ENCODE results near the gene NPDC1. TPM values are rescaled to one million over a fixed set of nuclear protein-coding genes. Genes with fewer than 3 reads are reported as not detected.

Gene NPDC1
- total and polyA plus RNA-seq, 2 experiments from 2014 or later: 43.1 to 121 TPM

DNA sequence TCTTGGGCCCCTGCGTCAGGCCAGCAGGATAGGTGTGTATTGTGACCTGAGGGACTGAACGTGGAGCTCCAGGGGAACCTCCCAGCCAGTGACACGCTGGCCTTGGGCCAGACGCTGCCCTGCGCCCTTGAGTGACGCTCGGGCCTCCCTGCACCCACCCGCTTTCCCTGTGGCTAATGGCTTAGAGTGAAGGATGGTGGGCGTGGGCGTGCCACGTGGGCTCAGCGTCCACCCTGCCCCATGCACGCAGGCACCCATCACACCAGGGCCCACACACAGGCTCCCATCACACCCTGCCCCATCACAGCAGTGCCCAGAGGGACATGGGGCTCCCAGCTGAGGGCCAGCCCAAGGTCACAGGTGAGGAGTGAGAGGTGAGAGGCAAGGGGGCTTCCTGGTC is 8.9 kb downstream of the NPDC1 start:
- in situ Hi-C loops (cut with MboI): loop anchor here (10.0 kb wide), 1 partner anchor 262 kb away; no protein-coding TSS in a partner anchor
- Histone ChIP-seq H3K9me3 (ENCODE audit: low read depth) (no peaks in the 10 kb centered on the region), H3K27me3 (replicated peaks; ENCODE audit: insufficient read depth) (no peaks in the 10 kb centered on the region), H3K4me1 (ENCODE audit: insufficient read depth) (no peaks in the 10 kb centered on the region), H3K9ac (no peak overlapping the region), H3K4me3 (no peak overlapping the region), H4K20me1 (ENCODE audit: insufficient read depth) (no peaks in the 10 kb centered on the region), H3K27ac (no peak overlapping the region), H3K4me2 (ENCODE audit: unreplicated experiment) (no peak overlapping the region), H3K9me2 (ENCODE audit: insufficient read depth) (no peaks in the 10 kb centered on the region), H3K36me3 (ENCODE audit: low read depth) (no peaks in the 10 kb centered on the region), H3K79me2 (ENCODE audit: insufficient read depth) (no peaks in the 10 kb centered on the region), H3F3A (ENCODE audit: insufficient read depth) (no peaks in the 10 kb centered on the region), H2AFZ (no peak overlapping the region)
- no peak for DNase-seq
- TF ChIP-seq EZH2 (IDR thresholded peaks at IDR 0.05; ENCODE audit: insufficient read depth, poor library complexity, severe bottlenecking) (no peak), EZH2phosphoT487 (IDR thresholded peaks at IDR 0.05; ENCODE audit: insufficient read depth, low read depth) (no peak)
- 69 to 74% methylated on average over 9 to 13 of the region's 13 CpGs for WGBS, 2 experiments (ENCODE audit: low coverage in 1 of 2, low lambda C conversion rate in 2 of 2, missing lambda C conversion rate in 2 of 2)

GRCh38 chr9:137035937-137036336 is 10.0 kb downstream of the NPDC1 start:
- H3F3A ChIP-seq (ENCODE audit: insufficient read depth): no peaks in the 10 kb centered on the region
- WGBS, 2 experiments (ENCODE audit: low coverage in 1 of 2, low lambda C conversion rate in 2 of 2, missing lambda C conversion rate in 2 of 2): 75 to 79% methylated on average over 8 of the region's 8 CpGs
- H4K20me1 ChIP-seq (ENCODE audit: insufficient read depth): no peaks in the 10 kb centered on the region
- no peaks in the 10 kb centered on the region for H3K36me3 ChIP-seq (ENCODE audit: low read depth)
- H3K4me1 ChIP-seq (ENCODE audit: insufficient read depth): no peaks in the 10 kb centered on the region
- H3K27ac ChIP-seq: no peak overlapping the region
- H3K27me3 ChIP-seq (replicated peaks; ENCODE audit: insufficient read depth): no peaks in the 10 kb centered on the region
- H3K79me2 ChIP-seq (ENCODE audit: insufficient read depth): no peaks in the 10 kb centered on the region
- no peak overlapping the region for H3K4me3 ChIP-seq
- H3K9me3 ChIP-seq (ENCODE audit: low read depth): no peaks in the 10 kb centered on the region
- in situ Hi-C loops (cut with MboI): loop anchor here (10.0 kb wide), 1 partner anchor 261 kb away; no protein-coding TSS in a partner anchor
- H3K4me2 ChIP-seq (ENCODE audit: unreplicated experiment): no peak overlapping the region
- no peaks in the 10 kb centered on the region for H3K9me2 ChIP-seq (ENCODE audit: insufficient read depth)
- H3K9ac ChIP-seq: no peak overlapping the region
- TF ChIP-seq EZH2 (IDR thresholded peaks at IDR 0.05; ENCODE audit: insufficient read depth, poor library complexity, severe bottlenecking) (no peak), EZH2phosphoT487 (IDR thresholded peaks at IDR 0.05; ENCODE audit: insufficient read depth, low read depth) (no peak)
- DNase-seq: no peak
- H2AFZ ChIP-seq: no peak overlapping the region

GRCh38 chr9:137035507-137035834 is 10.5 kb downstream of the NPDC1 start:
- H3K9me3 ChIP-seq (ENCODE audit: low read depth): no peaks in the 10 kb centered on the region
- H3K9me2 ChIP-seq (ENCODE audit: insufficient read depth): no peaks in the 10 kb centered on the region
- no peak overlapping the region for H2AFZ ChIP-seq
- H3K4me2 ChIP-seq (ENCODE audit: unreplicated experiment): no peak overlapping the region
- H4K20me1 ChIP-seq (ENCODE audit: insufficient read depth): no peaks in the 10 kb centered on the region
- no peaks in the 10 kb centered on the region for H3K4me1 ChIP-seq (ENCODE audit: insufficient read depth)
- no peak overlapping the region for H3K27ac ChIP-seq
- no peak overlapping the region for H3K4me3 ChIP-seq
- H3K27me3 ChIP-seq (replicated peaks; ENCODE audit: insufficient read depth): no peaks in the 10 kb centered on the region
- in situ Hi-C loops (cut with MboI): loop anchor here (10.0 kb wide), 1 partner anchor 261 kb away; no protein-coding TSS in a partner anchor
- H3K36me3 ChIP-seq (ENCODE audit: low read depth): no peaks in the 10 kb centered on the region
- H3K9ac ChIP-seq: no peak overlapping the region
- no peak for TF ChIP-seq EZH2phosphoT487 (IDR thresholded peaks at IDR 0.05; ENCODE audit: insufficient read depth, low read depth)
- TF ChIP-seq EZH2 (IDR thresholded peaks at IDR 0.05; ENCODE audit: insufficient read depth, poor library complexity, severe bottlenecking): no peak
- no peaks in the 10 kb centered on the region for H3F3A ChIP-seq (ENCODE audit: insufficient read depth)
- no peak for DNase-seq
- WGBS, 2 experiments (ENCODE audit: low coverage in 1 of 2, low lambda C conversion rate in 2 of 2, missing lambda C conversion rate in 2 of 2): 16 to 28% methylated on average over 7 to 9 of the region's 9 CpGs
- H3K79me2 ChIP-seq (ENCODE audit: insufficient read depth): no peaks in the 10 kb centered on the region

- DNase-seq: peak; percentile 87
- Histone ChIP-seq H2AFZ (no peak overlapping the region), H3K36me3 (ENCODE audit: low read depth) (no peaks in the 10 kb centered on the region), H3K9ac (no peak overlapping the region), H3K9me2 (ENCODE audit: insufficient read depth) (no peaks in the 10 kb centered on the region), H4K20me1 (ENCODE audit: insufficient read depth) (no peaks in the 10 kb centered on the region), H3F3A (ENCODE audit: insufficient read depth) (no peaks in the 10 kb centered on the region), H3K79me2 (ENCODE audit: insufficient read depth) (no peaks in the 10 kb centered on the region), H3K27me3 (replicated peaks; ENCODE audit: insufficient read depth) (no peaks in the 10 kb centered on the region), H3K4me2 (ENCODE audit: unreplicated experiment) (no peak overlapping the region), H3K4me3 (no peak overlapping the region), H3K27ac (no peak overlapping the region), H3K9me3 (ENCODE audit: low read depth) (no peaks in the 10 kb centered on the region), H3K4me1 (ENCODE audit: insufficient read depth) (no peaks in the 10 kb centered on the region)
- 8 to 11% methylated on average over 18 to 24 of the region's 24 CpGs for WGBS, 2 experiments (ENCODE audit: low coverage in 1 of 2, low lambda C conversion rate in 2 of 2, missing lambda C conversion rate in 2 of 2)
- in situ Hi-C loops (cut with MboI): loop anchor here (10.0 kb wide), 1 partner anchor 260 kb away; no protein-coding TSS in a partner anchor
- no peak for TF ChIP-seq EZH2phosphoT487 (IDR thresholded peaks at IDR 0.05; ENCODE audit: insufficient read depth, low read depth)
- no peak for TF ChIP-seq EZH2 (IDR thresholded peaks at IDR 0.05; ENCODE audit: insufficient read depth, poor library complexity, severe bottlenecking)
These were observed 11.1 kb downstream of the NPDC1 start for GRCh38 chr9:137034709-137035506.
